GM18867 (cell line): ENCODE measurements around the gene BHLHE41.

ENCODE experiments used
- ATAC-seq: cut with Tn5 transposase; IDR thresholded peaks from one replicate; pipeline ENCODE4 v1.9.1; 2021; ENCODE audit warnings: mild to moderate bottlenecking, moderate library complexity; ENCODE audit not compliant: unreplicated experiment

Gene BHLHE41

GRCh38 chr12:26124446-26125399 lies at the start of gene BHLHE41:
TSS of gene BHLHE41 (minus strand) at chr12:26125037. CDS start at chr12:26124779, 258 bp downstream.
- ATAC-seq: peak; percentile 23

- no peak for ATAC-seq
Measured at GRCh38 chr12:26172946-26173552, 48.2 kb upstream of the BHLHE41 start.

GRCh38 chr12:26172539-26172938 lies 47.7 kb upstream of the BHLHE41 start:
- ATAC-seq: no peak

- ATAC-seq: no peak
Measured at GRCh38 chr12:26172013-26172412, 47.2 kb upstream of the BHLHE41 start.

DNA sequence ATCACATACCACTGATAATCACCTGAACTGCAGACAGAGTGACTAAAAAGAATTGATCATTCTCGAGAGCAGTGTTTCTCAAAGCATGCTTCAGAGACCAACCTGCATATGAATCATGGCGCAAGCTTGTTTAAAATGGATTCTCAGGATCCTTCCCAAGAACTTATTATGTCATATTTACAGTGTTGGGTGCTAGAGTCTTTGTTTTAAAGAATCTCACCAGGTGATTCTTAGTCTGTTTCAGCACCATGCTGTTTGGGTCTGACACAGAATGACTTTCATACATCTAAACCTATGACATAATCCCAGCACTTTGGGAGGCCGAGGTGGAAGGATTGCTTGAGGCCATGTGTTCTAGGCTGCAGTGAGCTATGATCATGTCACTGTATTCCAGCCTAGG lies 39.3 kb upstream of the BHLHE41 start:
- ATAC-seq: no peak

GRCh38 chr12:26162905-26163304 lies 38.1 kb upstream of the BHLHE41 start:
- ATAC-seq: peak; percentile 94

GRCh38 chr12:26162174-26162573 lies 37.3 kb upstream of the BHLHE41 start:
- no peak for ATAC-seq

DNA sequence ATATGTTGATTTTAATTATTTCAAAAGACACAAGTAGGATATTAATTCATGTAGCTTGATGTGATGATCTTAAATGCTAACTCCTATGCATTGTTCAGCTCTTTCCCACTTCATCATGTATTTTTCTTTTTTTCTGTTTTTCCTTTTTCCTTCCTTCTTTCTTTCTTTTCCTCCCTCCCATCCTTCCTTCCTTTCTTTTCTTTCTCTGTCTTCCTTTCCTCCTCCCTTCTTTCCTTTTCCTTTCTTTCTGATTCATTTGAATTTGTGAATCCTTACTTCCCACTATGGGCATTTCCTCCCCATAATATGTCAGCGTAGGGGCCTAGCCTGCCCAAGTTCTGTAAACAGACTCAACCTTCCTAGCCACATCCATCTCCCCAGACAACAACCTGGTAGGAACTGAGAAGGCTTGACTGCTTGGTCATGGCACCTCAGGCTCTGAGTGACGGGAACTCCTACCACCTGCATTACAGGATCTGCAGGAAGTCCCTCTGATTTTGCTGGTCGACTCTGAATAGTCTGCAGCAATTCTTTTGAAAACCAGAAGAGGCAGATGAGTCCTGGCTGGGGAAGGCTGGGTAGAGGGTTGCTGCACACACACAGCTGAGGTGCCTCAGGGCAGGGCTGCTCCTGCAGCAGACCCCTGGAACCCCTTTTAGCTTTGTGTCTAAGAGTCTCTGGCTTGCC lies 33.4 kb upstream of the BHLHE41 start:
- no peak for ATAC-seq

DNA sequence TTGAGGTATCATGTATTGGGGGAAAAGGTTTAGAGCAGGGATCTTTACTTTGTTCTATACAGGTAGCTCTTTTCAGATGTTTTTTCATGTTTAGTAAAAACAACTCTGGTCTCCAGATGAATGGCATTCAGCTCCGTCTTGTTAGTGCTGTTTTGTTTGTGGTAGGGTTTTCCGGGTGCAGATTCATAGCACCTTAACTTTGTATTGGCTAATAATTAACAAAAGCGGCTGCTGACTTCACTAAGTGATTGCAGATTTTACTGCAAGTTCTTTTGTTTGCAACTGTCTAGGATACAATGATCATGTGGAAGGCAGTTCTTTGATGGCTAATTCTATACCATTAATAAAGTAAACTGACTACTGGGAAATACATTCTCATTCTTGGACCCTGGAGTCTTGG lies 32.2 kb upstream of the BHLHE41 start:
- peak; percentile 12 for ATAC-seq

- peak; percentile 89 for ATAC-seq
Measured at GRCh38 chr12:26156201-26156871, 31.5 kb upstream of the BHLHE41 start.

DNA sequence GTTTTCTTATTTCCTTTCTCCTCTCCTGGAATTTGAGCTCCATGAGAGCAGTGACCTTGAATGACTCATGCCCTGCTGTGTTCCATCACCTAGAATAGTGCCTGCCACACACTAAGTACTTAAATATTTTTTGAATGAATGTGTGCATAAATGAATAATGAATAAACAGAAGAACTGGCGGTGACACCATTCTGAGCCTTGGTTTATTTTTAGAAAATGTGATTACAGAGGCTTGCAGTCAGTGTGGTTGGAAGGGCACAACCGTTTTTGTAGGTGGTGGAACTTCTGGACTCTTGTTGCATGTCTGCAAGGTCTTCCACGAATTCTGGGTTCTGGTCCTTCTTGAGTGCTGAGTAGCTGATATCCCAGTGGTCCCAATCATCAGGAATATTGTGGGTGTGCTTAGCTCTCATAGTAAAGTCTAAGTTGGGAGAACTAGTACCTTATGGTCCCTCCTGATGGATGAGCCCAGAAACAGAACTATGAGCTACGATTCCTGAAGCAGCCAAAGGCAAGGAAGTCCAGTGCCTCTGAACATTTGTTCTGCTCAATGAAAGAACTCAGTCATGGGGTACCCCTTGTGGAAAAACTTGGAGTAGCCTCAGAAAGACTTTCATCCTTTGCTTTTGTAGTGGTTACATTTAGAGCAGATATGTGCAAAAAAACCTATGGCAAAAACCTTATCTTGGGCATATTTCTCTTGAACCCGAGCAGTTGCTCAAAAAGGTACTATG lies 28.8 kb upstream of the BHLHE41 start:
- no peak for ATAC-seq

GRCh38 chr12:26152507-26153102 lies 27.8 kb upstream of the BHLHE41 start:
- no peak for ATAC-seq

DNA sequence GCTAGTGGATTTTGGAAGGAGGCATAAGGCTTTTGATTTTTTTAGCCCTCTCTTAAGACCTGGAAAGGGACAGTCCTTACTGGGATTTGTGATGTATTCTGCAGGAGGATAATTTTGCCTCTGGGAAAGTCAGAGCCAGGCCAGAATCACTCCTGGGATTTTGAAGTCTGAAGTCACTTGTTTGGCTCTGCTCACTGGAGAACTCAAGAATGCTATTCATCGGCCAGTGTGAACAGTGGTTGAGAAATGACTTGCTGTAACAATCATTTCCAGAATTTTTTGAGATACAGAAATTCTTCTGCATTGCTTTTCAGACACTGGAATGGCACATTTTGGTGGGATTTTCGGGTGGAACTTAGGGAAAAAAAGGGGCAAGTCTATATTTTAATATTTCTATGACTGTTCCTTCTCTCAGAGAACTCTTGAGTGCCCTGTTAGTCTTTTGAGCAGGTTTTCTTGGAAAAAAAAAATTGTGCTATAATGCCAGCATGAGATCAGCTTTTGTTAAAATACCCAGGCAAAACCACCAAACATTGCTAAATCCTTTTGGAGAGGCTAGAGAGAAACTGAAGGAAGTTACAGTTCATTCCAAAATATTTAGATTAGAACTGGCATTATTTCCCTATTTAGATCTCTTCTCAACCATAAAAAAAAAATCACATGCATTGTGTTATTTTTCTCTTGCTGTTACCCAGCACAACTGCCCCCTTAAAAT lies 26.1 kb upstream of the BHLHE41 start:
- ATAC-seq: no peak

DNA sequence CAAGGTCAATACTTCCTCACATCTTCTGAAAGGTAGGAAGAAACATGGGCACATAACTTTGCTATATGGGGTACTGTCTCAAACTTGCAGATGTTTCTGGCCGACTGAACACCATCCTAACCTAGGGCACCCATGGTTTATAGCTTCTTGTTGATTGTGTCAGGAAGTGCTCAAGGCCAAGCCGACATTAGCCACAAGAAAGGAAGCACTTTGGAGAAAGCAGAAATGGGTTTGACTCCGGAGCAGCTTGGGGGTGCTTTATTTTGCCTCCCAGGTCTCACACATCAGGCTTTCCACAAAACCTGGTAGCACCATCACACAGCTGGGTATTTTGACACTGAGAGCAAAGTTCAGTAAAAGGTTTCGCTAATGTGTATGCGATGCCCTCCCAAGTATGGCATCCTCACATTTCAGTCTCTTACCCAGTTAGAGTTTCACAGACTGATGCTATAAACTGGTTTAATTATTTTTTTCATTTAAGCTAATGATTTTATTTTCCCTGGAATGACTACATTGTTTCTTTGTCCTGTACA lies 25.2 kb upstream of the BHLHE41 start:
- no peak for ATAC-seq

GRCh38 chr12:26148291-26148690 lies 23.5 kb upstream of the BHLHE41 start:
- ATAC-seq: no peak

GRCh38 chr12:26143291-26143690 lies 18.5 kb upstream of the BHLHE41 start:
- ATAC-seq: no peak

GRCh38 chr12:26138860-26139259 lies 14.0 kb upstream of the BHLHE41 start:
- ATAC-seq: no peak

DNA sequence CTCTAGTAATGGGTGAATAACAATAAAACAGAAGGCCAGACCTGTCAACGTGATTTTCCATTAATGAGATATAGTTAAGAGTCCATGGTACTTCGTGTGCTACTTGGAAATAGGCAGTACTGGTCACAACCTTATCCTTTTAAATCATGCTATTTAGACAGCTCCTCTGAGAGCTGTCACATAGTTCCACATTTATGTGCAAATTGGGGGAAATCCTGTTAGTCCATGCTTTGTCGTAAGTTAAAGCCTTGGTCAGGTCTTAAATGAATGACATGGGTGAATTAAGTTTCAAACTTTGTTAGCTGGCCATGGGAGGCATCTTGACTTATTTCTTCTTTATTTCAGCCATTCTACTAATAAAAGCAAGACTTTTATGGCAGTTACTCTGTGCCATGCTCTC lies 11.9 kb upstream of the BHLHE41 start:
- ATAC-seq: no peak

DNA sequence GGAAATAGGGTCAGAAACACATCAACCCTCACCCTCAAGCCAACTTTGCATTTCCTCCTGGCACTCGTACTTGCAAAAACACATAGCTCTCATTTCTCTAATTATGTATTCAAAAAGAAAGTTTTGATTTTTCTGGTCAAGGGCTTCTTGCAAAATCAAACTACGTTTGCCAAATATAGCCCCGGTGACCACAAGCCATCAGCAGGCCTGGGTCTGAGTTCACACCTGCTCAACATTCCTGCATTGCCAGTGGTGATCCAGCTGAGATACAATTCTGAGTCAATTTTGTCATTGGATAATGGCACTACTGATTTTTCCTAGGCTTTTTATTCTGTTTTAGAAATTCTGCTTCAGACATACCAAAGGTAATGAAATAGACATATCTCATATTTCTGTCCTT lies 10.7 kb upstream of the BHLHE41 start:
- ATAC-seq: no peak
